Neutrophil (primary cell): Measurements from ENCODE around the gene KITLG.

Source experiments
- H3K27ac ChIP-seq: fragments of 200-600 bp; sonication (generic); 2 replicates; pipeline ENCODE4 v1.5.1; 2016; ENCODE audit warnings: mild to moderate bottlenecking, moderate library complexity
- H3K27me3 ChIP-seq: fragments of 200-600 bp; sonication (generic); 2 replicates; pipeline ENCODE4 v1.6.0; 2016; ENCODE audit warnings: mild to moderate bottlenecking
- H3K36me3 ChIP-seq: fragments of 200-600 bp; sonication (generic); 2 replicates; pipeline ENCODE4 v1.5.1; 2017
- H3K4me1 ChIP-seq, 2 experiments: fragments of 200-600 bp in 1 of 2; sonication (generic) in 1 of 2; 1 replicate in 1 of 2; 2 replicates in 1 of 2; pipeline versions ENCODE4 v1.5.1 to v1.6.1; 2013 to 2016; ENCODE audit warnings: low read depth in 1 of 2, low read length in 1 of 2, mild to moderate bottlenecking in 1 of 2, moderate library complexity in 1 of 2; ENCODE audit not compliant: control insufficient read depth in 1 of 2, insufficient read depth in 1 of 2
- H3K4me3 ChIP-seq, 2 experiments: fragments of 200-600 bp in 1 of 2; sonication (generic) in 1 of 2; 1 replicate in 1 of 2; 2 replicates in 1 of 2; pipeline ENCODE4 v1.5.1; 2013 to 2016; ENCODE audit warnings: low read depth in 1 of 2, low read length in 1 of 2, mild to moderate bottlenecking in 1 of 2, moderate library complexity in 1 of 2
- H3K9me3 ChIP-seq: fragments of 200-600 bp; sonication (generic); 2 replicates; pipeline ENCODE4 v1.5.1; 2016
- TF ChIP-seq, protein P1 (sequence below): fragments of 200-600 bp; sonication (generic); IDR thresholded peaks from 2 replicates; pipeline ENCODE4 v1.5.1; 2016; ENCODE audit warnings: antibody characterized with exemption

The KITLG gene

DNA sequence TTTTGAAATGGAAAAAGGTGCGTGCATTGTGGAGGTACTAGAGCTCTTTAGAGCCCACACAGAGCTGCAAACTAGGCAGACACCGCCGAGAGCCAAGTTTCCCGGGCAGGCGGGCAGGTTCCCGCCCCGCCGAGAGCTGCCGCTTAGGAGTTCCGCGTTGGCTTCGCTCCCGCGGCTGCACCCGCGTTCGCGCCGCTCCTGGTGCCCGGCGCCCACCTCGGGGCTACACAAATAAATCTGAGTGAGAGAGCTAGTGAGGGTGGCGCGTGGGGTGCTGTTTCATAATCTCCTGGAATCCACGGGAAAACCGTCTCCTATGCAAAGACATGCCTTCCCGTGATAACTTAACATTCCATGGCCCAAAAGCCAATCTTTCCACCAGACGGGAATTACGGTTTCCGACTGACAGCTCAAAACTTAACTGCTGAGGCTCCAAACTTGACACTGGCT is 645 bp downstream of the KITLG start:
- H3K27me3 ChIP-seq = peaks cover 67% of the 10 kb centered on the region
- peak overlapping the region; percentile 7 to 22 for H3K4me3 ChIP-seq
- H3K36me3 ChIP-seq = no peaks in the 10 kb centered on the region
- no peak overlapping the region for H3K27ac ChIP-seq
- no peaks in the 10 kb centered on the region for H3K9me3 ChIP-seq
- H3K4me1 ChIP-seq = peaks cover 4 to 16% of the 10 kb centered on the region in 2 experiments
- TF ChIP-seq, protein P1, sequence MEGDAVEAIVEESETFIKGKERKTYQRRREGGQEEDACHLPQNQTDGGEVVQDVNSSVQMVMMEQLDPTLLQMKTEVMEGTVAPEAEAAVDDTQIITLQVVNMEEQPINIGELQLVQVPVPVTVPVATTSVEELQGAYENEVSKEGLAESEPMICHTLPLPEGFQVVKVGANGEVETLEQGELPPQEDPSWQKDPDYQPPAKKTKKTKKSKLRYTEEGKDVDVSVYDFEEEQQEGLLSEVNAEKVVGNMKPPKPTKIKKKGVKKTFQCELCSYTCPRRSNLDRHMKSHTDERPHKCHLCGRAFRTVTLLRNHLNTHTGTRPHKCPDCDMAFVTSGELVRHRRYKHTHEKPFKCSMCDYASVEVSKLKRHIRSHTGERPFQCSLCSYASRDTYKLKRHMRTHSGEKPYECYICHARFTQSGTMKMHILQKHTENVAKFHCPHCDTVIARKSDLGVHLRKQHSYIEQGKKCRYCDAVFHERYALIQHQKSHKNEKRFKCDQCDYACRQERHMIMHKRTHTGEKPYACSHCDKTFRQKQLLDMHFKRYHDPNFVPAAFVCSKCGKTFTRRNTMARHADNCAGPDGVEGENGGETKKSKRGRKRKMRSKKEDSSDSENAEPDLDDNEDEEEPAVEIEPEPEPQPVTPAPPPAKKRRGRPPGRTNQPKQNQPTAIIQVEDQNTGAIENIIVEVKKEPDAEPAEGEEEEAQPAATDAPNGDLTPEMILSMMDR = no peak

DNA sequence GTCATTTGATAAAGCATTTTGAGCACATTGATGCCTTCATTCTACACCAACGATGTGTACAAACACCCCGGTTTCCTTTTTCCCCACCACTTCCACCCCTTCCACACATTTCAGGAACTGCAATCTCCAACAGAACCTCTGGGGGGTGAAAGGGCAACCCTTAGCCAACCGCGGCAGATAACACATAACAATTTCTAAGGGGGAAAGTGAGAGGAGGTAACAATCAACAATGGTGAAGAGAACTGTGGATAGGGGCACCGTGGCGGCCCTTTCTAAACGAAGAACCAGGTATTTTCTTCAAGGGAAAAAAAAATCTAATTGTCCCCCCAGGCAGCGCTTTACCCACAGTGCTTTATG is 1.1 kb downstream of the KITLG start:
- H3K4me3 ChIP-seq = no peak overlapping the region
- TF ChIP-seq, protein P1 = no peak
- peaks cover 4 to 16% of the 10 kb centered on the region in 2 experiments for H3K4me1 ChIP-seq
- no peaks in the 10 kb centered on the region for H3K36me3 ChIP-seq
- no peak overlapping the region for H3K27ac ChIP-seq
- H3K9me3 ChIP-seq = no peaks in the 10 kb centered on the region
- peaks cover 67% of the 10 kb centered on the region for H3K27me3 ChIP-seq

DNA sequence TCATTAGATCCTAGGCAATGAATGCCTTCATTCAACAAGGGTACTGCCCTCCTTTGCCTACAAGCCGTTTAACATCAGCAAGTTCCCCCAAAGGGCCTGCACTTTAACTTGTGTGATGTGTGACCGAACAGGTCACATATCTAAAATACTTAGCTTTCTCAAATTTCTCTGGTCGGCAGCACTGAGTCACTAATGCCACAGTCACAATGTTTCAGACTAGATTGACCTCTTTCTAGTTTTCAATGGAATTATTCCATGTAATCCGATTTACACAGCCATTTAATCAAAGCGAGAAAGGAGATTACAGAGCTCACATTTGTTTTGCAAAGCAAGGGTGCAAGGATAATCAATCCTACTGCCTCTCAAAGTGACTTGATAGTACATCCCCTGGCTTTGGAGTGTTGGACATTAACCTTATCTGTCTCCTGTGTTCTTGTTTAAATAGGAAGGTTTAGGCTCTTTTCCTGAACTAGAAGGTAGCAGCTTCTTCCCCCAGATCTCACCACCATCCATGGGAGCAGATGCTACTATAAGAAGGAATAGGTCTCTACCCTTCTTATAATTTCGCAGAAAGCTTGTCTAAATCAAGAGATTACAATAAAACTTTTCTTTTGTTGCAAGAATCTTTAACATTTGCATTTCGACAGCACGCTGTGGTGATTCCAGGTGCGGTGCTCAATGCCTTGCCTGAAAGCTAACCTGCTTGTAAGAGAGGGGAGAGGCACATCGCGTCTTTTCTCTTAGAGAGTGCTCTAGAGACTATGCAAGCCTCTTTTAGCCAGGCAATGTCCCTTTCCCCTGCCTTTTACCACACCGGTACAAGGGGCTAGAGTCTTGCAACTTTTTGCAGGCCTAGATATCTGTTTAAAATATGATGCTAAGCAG is 1.8 kb downstream of the KITLG start:
- peaks cover 67% of the 10 kb centered on the region for H3K27me3 ChIP-seq
- no peaks in the 10 kb centered on the region for H3K9me3 ChIP-seq
- no peaks in the 10 kb centered on the region for H3K36me3 ChIP-seq
- no peak overlapping the region for H3K27ac ChIP-seq
- H3K4me1 ChIP-seq = peaks cover 4 to 16% of the 10 kb centered on the region in 2 experiments
- TF ChIP-seq, protein P1 = no peak
- H3K4me3 ChIP-seq = no peak overlapping the region

DNA sequence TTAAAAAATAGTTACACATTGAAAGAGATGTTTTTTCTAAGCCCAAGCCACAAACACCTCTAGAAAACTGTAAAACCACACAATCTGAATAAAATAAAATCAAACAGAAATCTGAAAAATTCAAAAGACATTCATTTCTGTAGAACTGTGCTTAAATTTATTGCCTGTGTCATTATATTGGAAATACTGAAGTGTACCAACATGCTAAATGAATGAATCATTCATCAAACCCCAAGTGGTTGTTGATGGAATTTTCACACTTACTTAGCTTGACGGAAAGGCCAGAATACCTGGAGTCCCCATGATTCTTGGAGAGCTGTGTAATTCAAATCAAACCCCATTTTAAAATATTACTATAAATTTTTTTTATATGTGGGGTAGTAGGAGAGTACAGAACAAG is 2.7 kb downstream of the KITLG start:
- no peaks in the 10 kb centered on the region for H3K36me3 ChIP-seq
- peaks cover 57% of the 10 kb centered on the region for H3K27me3 ChIP-seq
- H3K27ac ChIP-seq = no peak overlapping the region
- peaks cover 4 to 16% of the 10 kb centered on the region in 2 experiments for H3K4me1 ChIP-seq
- no peaks in the 10 kb centered on the region for H3K9me3 ChIP-seq
- TF ChIP-seq, protein P1 = no peak
- H3K4me3 ChIP-seq = no peak overlapping the region

DNA sequence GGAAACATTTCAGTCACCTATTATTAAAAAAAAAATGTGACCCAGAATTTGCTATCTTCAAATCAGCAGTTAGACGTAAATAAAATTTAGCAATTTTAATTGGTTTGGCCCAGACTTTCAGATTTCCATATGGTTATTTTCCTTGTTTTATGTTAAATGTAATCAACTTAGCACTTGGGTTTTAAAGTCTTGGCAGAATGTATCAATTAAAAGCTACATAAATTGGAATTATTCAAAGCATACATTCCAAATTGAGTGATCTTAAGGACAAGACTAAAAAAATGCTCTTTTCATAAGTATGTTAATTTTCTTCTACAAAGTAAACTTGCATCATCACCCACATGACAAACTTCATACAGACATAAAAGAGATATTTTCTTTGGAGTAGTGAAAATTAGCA is 3.4 kb downstream of the KITLG start:
- Histone ChIP-seq H3K27me3 (peaks cover 50% of the 10 kb centered on the region), H3K9me3 (no peaks in the 10 kb centered on the region), H3K36me3 (no peaks in the 10 kb centered on the region), H3K4me1 (peaks cover 4 to 16% of the 10 kb centered on the region in 2 experiments), H3K27ac (no peak overlapping the region), H3K4me3 (no peak overlapping the region)
- TF ChIP-seq, protein P1 = no peak
